ENCODE measurements around the gene DEFB131A.
"Not testable (repeated sequence)": the region's sequence is repeated elsewhere in the genome, so short reads cannot be mapped to it uniquely, and the experiment has no call there.

The DEFB131A gene

GRCh38 chr4:9444114-9444513 is at the start of gene DEFB131A:
Gene DEFB131A, plus strand, starts transcription at chr4:9444414. Its CDS starts 120 bp downstream, at chr4:9444534.
- DNase-seq = not testable (repeated sequence)

GRCh38 chr4:9405774-9406173 is 38.4 kb upstream of the DEFB131A start:
- not testable (repeated sequence) for DNase-seq

- DNase-seq = not testable (repeated sequence)
These were observed 37.7 kb upstream of the DEFB131A start for GRCh38 chr4:9406491-9406890.

- no peak for TF ChIP-seq GATA1 (IDR thresholded peaks at IDR 0.05; ENCODE audit: low read depth, low read length)
- no peak for TF ChIP-seq POLR2A (IDR thresholded peaks at IDR 0.05; ENCODE audit: low read length)
- DNase-seq = no peak
These were observed 34.4 kb upstream of the DEFB131A start for GRCh38 chr4:9409793-9410192.

- not testable (repeated sequence) for DNase-seq
These were observed 22.2 kb upstream of the DEFB131A start for GRCh38 chr4:9421884-9422455.

GRCh38 chr4:9425916-9426315 is 18.3 kb upstream of the DEFB131A start:
- not testable (repeated sequence) for DNase-seq

GRCh38 chr4:9430061-9430460 is 14.2 kb upstream of the DEFB131A start:
- DNase-seq = not testable (repeated sequence)

GRCh38 chr4:9433320-9433719 is 10.9 kb upstream of the DEFB131A start:
- not testable (repeated sequence) for DNase-seq

- DNase-seq = not testable (repeated sequence)
These were observed 7.5 kb upstream of the DEFB131A start for GRCh38 chr4:9436728-9437127.

GRCh38 chr4:9442355-9442754 is 1.9 kb upstream of the DEFB131A start:
- DNase-seq = not testable (repeated sequence)

- not testable (repeated sequence) for DNase-seq
These were observed 467 bp downstream of the DEFB131A start for GRCh38 chr4:9444681-9445080.

GRCh38 chr4:9452251-9452650 is 8.0 kb downstream of the DEFB131A start:
- not testable (repeated sequence) for DNase-seq

- not testable (repeated sequence) for DNase-seq
These were observed 10.1 kb downstream of the DEFB131A start for GRCh38 chr4:9454284-9454683.

- not testable (repeated sequence) for DNase-seq
These were observed 10.8 kb downstream of the DEFB131A start for GRCh38 chr4:9455046-9455445.

GRCh38 chr4:9479466-9479865 is 35.3 kb downstream of the DEFB131A start:
- DNase-seq = not testable (repeated sequence)

GRCh38 chr4:9480066-9480465 is 35.9 kb downstream of the DEFB131A start:
- DNase-seq = not testable (repeated sequence)

GRCh38 chr4:9482871-9483270 is 38.7 kb downstream of the DEFB131A start:
- DNase-seq = not testable (repeated sequence)

GRCh38 chr4:9483682-9484081 is 39.5 kb downstream of the DEFB131A start:
- DNase-seq = not testable (repeated sequence)

GRCh38 chr4:9486880-9487279 is 42.7 kb downstream of the DEFB131A start:
- not testable (repeated sequence) for DNase-seq

GRCh38 chr4:9488796-9489195 is 44.6 kb downstream of the DEFB131A start:
- DNase-seq = not testable (repeated sequence)

GRCh38 chr4:9490496-9490895 is 46.3 kb downstream of the DEFB131A start:
- DNase-seq = not testable (repeated sequence)

GRCh38 chr4:9490986-9491385 is 46.8 kb downstream of the DEFB131A start:
- not testable (repeated sequence) for DNase-seq

- not testable (repeated sequence) for DNase-seq
These were observed 49.4 kb downstream of the DEFB131A start for GRCh38 chr4:9493589-9493988.

All from erythroblast (primary cell).